Sciatic nerve (tissue), 2 donors: ENCODE data around the gene FAM200A. TPM values are rescaled to one million over a fixed set of nuclear protein-coding genes. Genes with fewer than 3 reads are reported as not detected.
A peak's percentile ranks its signal among the peaks of the same experiment; 100 is the strongest.
"Not testable (repeated sequence)": the region's sequence is repeated elsewhere in the genome, so short reads cannot be mapped to it uniquely, and the experiment has no call there.

Experiments used
- ATAC-seq: fragments of 200-7000 bp; cut with Tn5 transposase; one replicate; pipeline ENCODE4 v1.9.1; 2020; ENCODE audit warnings: mild to moderate bottlenecking, moderate library complexity
- DNase-seq: peaks from one replicate; pipeline ENCODE4 v3.0.0-alpha.2; 2020; ENCODE audit warnings: low spot score
- intact Hi-C: fragments of 100-400 bp; cut with DNase I; formaldehyde crosslinking; loops from one replicate; pipeline ENCODE4 v1.14.2; 2022
- total RNA-seq: library from RNA; stranded (reverse); fragmentation: NEBNext Ultra II Directional; extraction: Animal tissue kit (Norgen Biotek cat#: 25700); gene quantifications from one replicate; pipeline ENCODE4 v1.2.1, GENCODE V29; 2021
- donor health status: DM: no; HTN: no; CAD: no.
- donor health status: DM: no; HTN: no; CAD: no.

The FAM200A gene
- 6.7 TPM for total RNA-seq

- intact Hi-C loops, result no loop called here
- DNase-seq, result peak; percentile 93
- peak; percentile 100 for ATAC-seq
These were observed at the start of gene FAM200A for GRCh38 chr7:99551767-99552463. Gene FAM200A, minus strand, starts transcription at chr7:99552114. Its CDS starts 3,707 bp downstream, at chr7:99548407.

- no peak for ATAC-seq
- DNase-seq, result no peak
- intact Hi-C loops, result no loop called here
These were observed 47.9 kb upstream of the FAM200A start for GRCh38 chr7:99599836-99600235.

GRCh38 chr7:99597762-99598501 is 46.0 kb upstream of the FAM200A start, which contains the start of gene TMEM225B:
Gene TMEM225B, plus strand, starts transcription at chr7:99598267. Its CDS starts 6,122 bp downstream, at chr7:99604389.
- intact Hi-C loops, result no loop called here
- ATAC-seq (no peak), DNase-seq (no peak)

- ATAC-seq (no peak), DNase-seq (no peak)
- intact Hi-C loops, result no loop called here
These were observed 44.6 kb upstream of the FAM200A start for GRCh38 chr7:99596408-99596955.

- no peak for DNase-seq
- ATAC-seq, result no peak
- intact Hi-C loops, result no loop called here
These were observed 43.2 kb upstream of the FAM200A start for GRCh38 chr7:99594948-99595745.

- intact Hi-C loops, result no loop called here
- DNase-seq, result no peak
- ATAC-seq, result no peak
These were observed 37.0 kb upstream of the FAM200A start for GRCh38 chr7:99588868-99589267.

GRCh38 chr7:99580778-99581332 is 28.9 kb upstream of the FAM200A start:
- ATAC-seq, DNase-seq, intact Hi-C loops: not testable (repeated sequence)

GRCh38 chr7:99579956-99580777 is 28.3 kb upstream of the FAM200A start:
- peak; percentile 80 for ATAC-seq
- intact Hi-C loops, result no loop called here
- DNase-seq, result peak; percentile 68

- no peak for DNase-seq
- intact Hi-C loops, result no loop called here
- no peak for ATAC-seq
These were observed 27.5 kb upstream of the FAM200A start for GRCh38 chr7:99579281-99579955.

- no peak for ATAC-seq
- DNase-seq, result no peak
- intact Hi-C loops, result no loop called here
These were observed 24.3 kb upstream of the FAM200A start for GRCh38 chr7:99576251-99576650.

GRCh38 chr7:99573257-99573656 is 21.3 kb upstream of the FAM200A start:
- intact Hi-C loops, result no loop called here
- no peak for DNase-seq
- ATAC-seq, result no peak

- no peak for ATAC-seq
- DNase-seq, result no peak
- intact Hi-C loops, result no loop called here
These were observed 19.9 kb upstream of the FAM200A start for GRCh38 chr7:99571768-99572167.

- ATAC-seq, intact Hi-C loops, DNase-seq: not testable (repeated sequence)
These were observed 16.9 kb upstream of the FAM200A start for GRCh38 chr7:99568770-99569169.

- intact Hi-C loops, result no loop called here
- ATAC-seq, result no peak
These were observed 11.7 kb upstream of the FAM200A start for GRCh38 chr7:99563650-99564049.

GRCh38 chr7:99562832-99563231 is 10.9 kb upstream of the FAM200A start:
- intact Hi-C loops, result no loop called here
- DNase-seq (no peak), ATAC-seq (no peak)

More at GRCh38 chr7:99563650-99564049, 11.7 kb upstream of the FAM200A start:
- DNase-seq, result no peak

- ATAC-seq (no peak), DNase-seq (no peak)
- intact Hi-C loops, result no loop called here
These were observed 10.3 kb upstream of the FAM200A start for GRCh38 chr7:99562114-99562784.

- ATAC-seq (no peak), DNase-seq (no peak)
- intact Hi-C loops, result no loop called here
These were observed 9.8 kb upstream of the FAM200A start for GRCh38 chr7:99561737-99562051.
